Skeletal muscle tissue (tissue), 4 donors: ENCODE results near the gene TDRD1. TPM values are rescaled to one million over a fixed set of nuclear protein-coding genes. Genes with fewer than 3 reads are reported as not detected.

Source experiments
- H3K27ac ChIP-seq: one replicate; pipeline ENCODE4 v1.7.0; 2013; ENCODE audit warnings: mild to moderate bottlenecking, low read depth, low read length, inconsistent platforms
- H3K27me3 ChIP-seq, 3 donors: one replicate each; pipeline ENCODE4 v1.7.0; 2013; ENCODE audit warnings: low read length in 3 of 3; ENCODE audit not compliant: control insufficient read depth in 3 of 3, insufficient read depth in 3 of 3
- H3K36me3 ChIP-seq, 3 donors: one replicate each; pipeline ENCODE4 v1.7.0; 2013; ENCODE audit warnings: low read length in 3 of 3; ENCODE audit not compliant: control insufficient read depth in 3 of 3, insufficient read depth in 3 of 3
- H3K4me1 ChIP-seq, 3 donors: one replicate each; pipeline ENCODE4 v1.7.0; 2013; ENCODE audit warnings: low read length in 3 of 3, mild to moderate bottlenecking in 3 of 3; ENCODE audit not compliant: control insufficient read depth in 3 of 3, insufficient read depth in 3 of 3
- H3K4me3 ChIP-seq, 3 donors: one replicate each; pipeline ENCODE4 v1.7.0; 2013; ENCODE audit warnings: low read length in 3 of 3
- H3K9ac ChIP-seq, 3 donors: one replicate each; pipeline ENCODE4 v1.7.0; 2013; ENCODE audit warnings: low read length in 3 of 3, mild to moderate bottlenecking in 3 of 3, moderate library complexity in 2 of 3, low read depth in 1 of 3
- H3K9me3 ChIP-seq, 3 donors: one replicate each; pipeline ENCODE4 v1.7.0; 2013; ENCODE audit warnings: low read length in 3 of 3; ENCODE audit not compliant: control insufficient read depth in 3 of 3
- total RNA-seq: library from RNA; depleted of rRNA; stranded (reverse); fragments of >200 nt; gene quantifications from one replicate; pipeline ENCODE4 v1.2.3, GENCODE V29; 2014
- donor health status: Osteomylitis.

The TDRD1 gene
- total RNA-seq, 1 donor from 2014 or later: 0.52 TPM

GRCh38 chr10:114257498-114257897 lies 78.3 kb downstream of the TDRD1 start:
- peaks cover 3 to 8% (median 7%) of the 10 kb centered on the region in 3 donors for H3K4me1 ChIP-seq
- no peaks in the 10 kb centered on the region for H3K9me3 ChIP-seq
- no peak overlapping the region for H3K9ac ChIP-seq
- H3K36me3 ChIP-seq: no peaks in the 10 kb centered on the region
- H3K27me3 ChIP-seq: no peaks in the 10 kb centered on the region
- H3K4me3 ChIP-seq: no peak overlapping the region
- H3K27ac ChIP-seq: no peak overlapping the region

GRCh38 chr10:114258274-114258840 lies 79.2 kb downstream of the TDRD1 start:
- H3K4me3 ChIP-seq: no peak overlapping the region
- H3K9ac ChIP-seq: no peak overlapping the region
- H3K9me3 ChIP-seq: no peaks in the 10 kb centered on the region
- H3K27ac ChIP-seq: no peak overlapping the region
- H3K27me3 ChIP-seq: no peaks in the 10 kb centered on the region
- H3K36me3 ChIP-seq: no peaks in the 10 kb centered on the region
- H3K4me1 ChIP-seq: peaks cover 3 to 8% (median 7%) of the 10 kb centered on the region in 3 donors

GRCh38 chr10:114259824-114260223 lies 80.7 kb downstream of the TDRD1 start:
- Histone ChIP-seq H3K9ac (no peak overlapping the region), H3K4me1 (peaks cover 6 to 8% (median 7%) of the 10 kb centered on the region in 3 donors), H3K36me3 (no peaks in the 10 kb centered on the region), H3K4me3 (no peak overlapping the region), H3K27ac (no peak overlapping the region), H3K9me3 (no peaks in the 10 kb centered on the region), H3K27me3 (no peaks in the 10 kb centered on the region)

GRCh38 chr10:114260366-114260765 lies 81.2 kb downstream of the TDRD1 start:
- Histone ChIP-seq H3K9ac (no peak overlapping the region), H3K36me3 (no peaks in the 10 kb centered on the region), H3K4me3 (no peak overlapping the region), H3K27ac (no peak overlapping the region), H3K9me3 (no peaks in the 10 kb centered on the region), H3K27me3 (no peaks in the 10 kb centered on the region), H3K4me1 (peaks cover 7 to 10% (median 7%) of the 10 kb centered on the region in 3 donors)

GRCh38 chr10:114261076-114261475 lies 81.9 kb downstream of the TDRD1 start:
- Histone ChIP-seq H3K27me3 (no peaks in the 10 kb centered on the region), H3K4me3 (no peak overlapping the region), H3K36me3 (no peaks in the 10 kb centered on the region), H3K4me1 (peaks cover 11 to 14% (median 11%) of the 10 kb centered on the region in 3 donors), H3K9ac (no peak overlapping the region), H3K27ac (no peak overlapping the region), H3K9me3 (no peaks in the 10 kb centered on the region)

- no peaks in the 10 kb centered on the region for H3K9me3 ChIP-seq
- H3K27me3 ChIP-seq: no peaks in the 10 kb centered on the region
- H3K4me3 ChIP-seq: no peak overlapping the region
- peaks cover 13 to 20% (median 18%) of the 10 kb centered on the region in 3 donors for H3K4me1 ChIP-seq
- no peak overlapping the region for H3K9ac ChIP-seq
- no peak overlapping the region for H3K27ac ChIP-seq
- H3K36me3 ChIP-seq: no peaks in the 10 kb centered on the region
Observed at GRCh38 chr10:114262496-114262895, 83.3 kb downstream of the TDRD1 start.

- Histone ChIP-seq H3K4me1 (peaks cover 17 to 24% (median 22%) of the 10 kb centered on the region in 3 donors), H3K9me3 (no peaks in the 10 kb centered on the region), H3K27ac (peak overlapping the region; percentile 28), H3K36me3 (no peaks in the 10 kb centered on the region), H3K4me3 (no peak overlapping the region), H3K27me3 (no peaks in the 10 kb centered on the region), H3K9ac (no peak overlapping the region)
Observed at GRCh38 chr10:114265392-114266053, 86.4 kb downstream of the TDRD1 start.

GRCh38 chr10:114266521-114266920 lies 87.4 kb downstream of the TDRD1 start:
- no peaks in the 10 kb centered on the region for H3K27me3 ChIP-seq
- H3K27ac ChIP-seq: no peak overlapping the region
- H3K4me3 ChIP-seq: peak overlapping the region in 2 of 3 donors; percentile 30 to 35
- H3K36me3 ChIP-seq: no peaks in the 10 kb centered on the region
- H3K4me1 ChIP-seq: peaks cover 27 to 32% (median 31%) of the 10 kb centered on the region in 3 donors
- peak overlapping the region in 1 of 3 donors; percentile 40 for H3K9ac ChIP-seq
- no peaks in the 10 kb centered on the region for H3K9me3 ChIP-seq

GRCh38 chr10:114271075-114271778 lies 92.1 kb downstream of the TDRD1 start:
- Histone ChIP-seq H3K4me3 (no peak overlapping the region), H3K4me1 (peaks cover 29 to 31% (median 29%) of the 10 kb centered on the region in 3 donors), H3K36me3 (no peaks in the 10 kb centered on the region), H3K27me3 (no peaks in the 10 kb centered on the region), H3K9me3 (no peaks in the 10 kb centered on the region), H3K9ac (no peak overlapping the region), H3K27ac (peak overlapping the region; percentile 71)

- H3K9me3 ChIP-seq: no peaks in the 10 kb centered on the region
- no peak overlapping the region for H3K4me3 ChIP-seq
- H3K9ac ChIP-seq: no peak overlapping the region
- no peaks in the 10 kb centered on the region for H3K36me3 ChIP-seq
- H3K4me1 ChIP-seq: peaks cover 24 to 27% (median 26%) of the 10 kb centered on the region in 3 donors
- H3K27me3 ChIP-seq: no peaks in the 10 kb centered on the region
- H3K27ac ChIP-seq: peak overlapping the region; percentile 71
Observed at GRCh38 chr10:114271779-114272167, 92.6 kb downstream of the TDRD1 start.
